Osteoblast (primary cell): ENCODE measurements around the gene PPP3R1. TPM values are rescaled to one million over a fixed set of nuclear protein-coding genes. Genes with fewer than 3 reads are reported as not detected.

Source experiments
- DNase-seq: peaks from one replicate; pipeline ENCODE4 v3.0.0; 2011; ENCODE audit warnings: low spot score, mixed read lengths; ENCODE audit not compliant: insufficient read length; ENCODE audit errors: missing footprints
- H2AFZ ChIP-seq: 2 replicates; pipeline ENCODE4 v1.6.0; 2011; ENCODE audit warnings: mild to moderate bottlenecking, low read length
- H3K27ac ChIP-seq: 2 replicates; pipeline ENCODE4 v1.5.1; 2011; ENCODE audit warnings: mild to moderate bottlenecking, low read depth, low read length, moderate library complexity
- H3K27me3 ChIP-seq: 2 replicates; pipeline ENCODE4 v1.6.0; 2012; ENCODE audit warnings: mild to moderate bottlenecking, control low read depth, inconsistent platforms, low read length, moderate library complexity; ENCODE audit not compliant: insufficient read depth
- H3K36me3 ChIP-seq: 2 replicates; pipeline ENCODE4 v1.5.1; 2011; ENCODE audit warnings: mild to moderate bottlenecking, low read length, control low read depth, moderate library complexity; ENCODE audit not compliant: insufficient read depth
- H3K4me1 ChIP-seq: 2 replicates; pipeline ENCODE4 v1.5.1; 2011; ENCODE audit warnings: mild to moderate bottlenecking, low read length, control low read depth, moderate library complexity; ENCODE audit not compliant: insufficient read depth
- H3K4me2 ChIP-seq: 2 replicates; pipeline ENCODE4 v1.6.0; 2011; ENCODE audit warnings: mild to moderate bottlenecking, low read length; ENCODE audit not compliant: insufficient read depth
- H3K4me3 ChIP-seq: fragments of 200-600 bp; sonication (generic); 3 replicates; pipeline ENCODE4 v1.5.1; 2012; ENCODE audit warnings: mild to moderate bottlenecking, low read length, inconsistent platforms; ENCODE audit not compliant: insufficient read depth
- H3K79me2 ChIP-seq: 2 replicates; pipeline ENCODE4 v1.6.0; 2012; ENCODE audit warnings: mild to moderate bottlenecking, low read length, control low read depth, inconsistent platforms; ENCODE audit not compliant: insufficient read depth
- H3K9me3 ChIP-seq: 2 replicates; pipeline ENCODE4 v1.5.1; 2011; ENCODE audit warnings: low read depth, low read length, control low read depth
- H4K20me1 ChIP-seq: 2 replicates; pipeline ENCODE4 v1.6.0; 2012; ENCODE audit warnings: mild to moderate bottlenecking, low read length, control low read depth; ENCODE audit not compliant: insufficient read depth
- total RNA-seq: library from RNA; depleted of rRNA; stranded (reverse); fragments of >200 nt; gene quantifications from 2 replicates; pipeline ENCODE4 v1.2.3, GENCODE V29; 2012
- TF ChIP-seq, protein P1 (sequence below): IDR thresholded peaks from 2 replicates; pipeline ENCODE4 v1.5.1; 2011; ENCODE audit warnings: mild to moderate bottlenecking, low read depth, low read length, moderate library complexity; ENCODE audit errors: extremely low read depth

Gene PPP3R1
- total RNA-seq, 1 donor, result 29.7 TPM

- H2AFZ ChIP-seq, result peak overlapping the region; percentile 15
Observed at GRCh38 chr2:68250652-68251186, 1.6 kb downstream of the PPP3R1 start.

GRCh38 chr2:68250196-68250595, 2.1 kb downstream of the PPP3R1 start:
- Histone ChIP-seq H3K4me3 (peak overlapping the region; percentile 94), H3K27ac (peak overlapping the region; percentile 93), H3K27me3 (no peaks in the 10 kb centered on the region), H3K79me2 (peaks cover 83% of the 10 kb centered on the region), H2AFZ (no peak overlapping the region), H4K20me1 (peaks cover 59% of the 10 kb centered on the region), H3K4me2 (peak overlapping the region; percentile 99), H3K36me3 (no peaks in the 10 kb centered on the region), H3K9me3 (no peaks in the 10 kb centered on the region), H3K4me1 (peaks cover 24% of the 10 kb centered on the region)
- no peak for DNase-seq
- TF ChIP-seq, protein P1, sequence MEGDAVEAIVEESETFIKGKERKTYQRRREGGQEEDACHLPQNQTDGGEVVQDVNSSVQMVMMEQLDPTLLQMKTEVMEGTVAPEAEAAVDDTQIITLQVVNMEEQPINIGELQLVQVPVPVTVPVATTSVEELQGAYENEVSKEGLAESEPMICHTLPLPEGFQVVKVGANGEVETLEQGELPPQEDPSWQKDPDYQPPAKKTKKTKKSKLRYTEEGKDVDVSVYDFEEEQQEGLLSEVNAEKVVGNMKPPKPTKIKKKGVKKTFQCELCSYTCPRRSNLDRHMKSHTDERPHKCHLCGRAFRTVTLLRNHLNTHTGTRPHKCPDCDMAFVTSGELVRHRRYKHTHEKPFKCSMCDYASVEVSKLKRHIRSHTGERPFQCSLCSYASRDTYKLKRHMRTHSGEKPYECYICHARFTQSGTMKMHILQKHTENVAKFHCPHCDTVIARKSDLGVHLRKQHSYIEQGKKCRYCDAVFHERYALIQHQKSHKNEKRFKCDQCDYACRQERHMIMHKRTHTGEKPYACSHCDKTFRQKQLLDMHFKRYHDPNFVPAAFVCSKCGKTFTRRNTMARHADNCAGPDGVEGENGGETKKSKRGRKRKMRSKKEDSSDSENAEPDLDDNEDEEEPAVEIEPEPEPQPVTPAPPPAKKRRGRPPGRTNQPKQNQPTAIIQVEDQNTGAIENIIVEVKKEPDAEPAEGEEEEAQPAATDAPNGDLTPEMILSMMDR, result no peak

More at GRCh38 chr2:68250652-68251186, 1.6 kb downstream of the PPP3R1 start:
- TF ChIP-seq, protein P1, result no peak
- Histone ChIP-seq H3K9me3 (no peaks in the 10 kb centered on the region), H3K4me2 (peak overlapping the region; percentile 99), H4K20me1 (peaks cover 53% of the 10 kb centered on the region), H3K4me1 (peaks cover 24% of the 10 kb centered on the region), H3K27ac (peak overlapping the region; percentile 93), H3K27me3 (no peaks in the 10 kb centered on the region), H3K79me2 (peaks cover 81% of the 10 kb centered on the region), H3K4me3 (peak overlapping the region; percentile 94), H3K36me3 (no peaks in the 10 kb centered on the region)
- peak; percentile 56 for DNase-seq

DNA sequence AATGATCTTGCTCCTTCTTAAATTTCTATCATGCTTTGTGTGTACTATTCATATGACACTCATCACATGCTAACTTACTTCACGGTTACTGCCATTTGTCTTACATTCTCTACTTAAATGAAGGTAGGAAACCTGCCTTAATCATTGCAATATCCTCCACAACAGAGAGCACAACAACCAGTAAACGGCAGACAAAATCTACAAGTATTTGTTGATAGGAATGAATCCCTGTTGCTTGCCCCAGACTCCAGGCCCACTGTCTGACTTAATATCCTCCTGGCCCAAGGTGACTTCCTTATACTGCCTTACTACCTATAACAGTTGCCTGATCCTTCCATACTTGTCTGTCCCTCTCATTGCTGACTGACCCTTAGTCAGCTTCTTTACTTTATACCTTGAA, 3.5 kb downstream of the PPP3R1 start:
- H3K27me3 ChIP-seq, result no peaks in the 10 kb centered on the region
- H3K9me3 ChIP-seq, result no peaks in the 10 kb centered on the region
- peaks cover 72% of the 10 kb centered on the region for H4K20me1 ChIP-seq
- H3K36me3 ChIP-seq, result no peaks in the 10 kb centered on the region
- H2AFZ ChIP-seq, result no peak overlapping the region
- no peak overlapping the region for H3K4me2 ChIP-seq
- H3K79me2 ChIP-seq, result peaks cover 83% of the 10 kb centered on the region
- no peak for DNase-seq
- H3K4me3 ChIP-seq, result no peak overlapping the region
- peaks cover 20% of the 10 kb centered on the region for H3K4me1 ChIP-seq
- no peak overlapping the region for H3K27ac ChIP-seq
- TF ChIP-seq, protein P1, result no peak

DNA sequence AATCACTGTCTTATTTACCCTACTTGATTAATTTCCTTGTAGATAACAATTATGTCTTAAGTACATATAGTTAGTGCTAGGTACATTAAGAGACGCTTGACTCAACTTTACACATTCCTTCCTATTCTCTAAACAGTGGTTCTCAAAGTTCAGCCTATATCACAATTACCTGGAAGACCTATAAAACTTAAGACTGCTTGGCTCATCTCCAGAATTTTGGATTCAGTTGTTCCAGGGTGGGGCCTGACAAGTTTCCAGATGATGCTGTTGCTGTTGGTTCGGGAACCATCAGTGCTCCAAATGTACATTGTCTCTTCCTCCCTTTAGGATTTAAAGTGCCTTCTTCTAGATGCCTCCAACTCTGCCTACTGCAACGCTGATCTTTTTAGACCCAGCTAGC, 4.0 kb downstream of the PPP3R1 start:
- TF ChIP-seq, protein P1, result no peak
- H3K4me1 ChIP-seq, result peaks cover 19% of the 10 kb centered on the region
- H3K4me3 ChIP-seq, result no peak overlapping the region
- H3K9me3 ChIP-seq, result no peaks in the 10 kb centered on the region
- H3K27me3 ChIP-seq, result no peaks in the 10 kb centered on the region
- H2AFZ ChIP-seq, result no peak overlapping the region
- no peaks in the 10 kb centered on the region for H3K36me3 ChIP-seq
- H3K27ac ChIP-seq, result no peak overlapping the region
- DNase-seq, result no peak
- H4K20me1 ChIP-seq, result peaks cover 75% of the 10 kb centered on the region
- no peak overlapping the region for H3K4me2 ChIP-seq
- H3K79me2 ChIP-seq, result peaks cover 87% of the 10 kb centered on the region
